ENCODE measurements around the gene SLC12A6.

The SLC12A6 gene

GRCh38 chr15:34336231-34336990 lies 1.2 kb downstream of the SLC12A6 start:
- no peak for TF ChIP-seq CTCF (IDR thresholded peaks at IDR 0.05; ENCODE audit: low read depth, low read length, missing control alignments)
- DNase-seq (ENCODE audit: low read depth), result no peak
- H3K4me3 ChIP-seq (ENCODE audit: low read depth, low read length), result peak overlapping the region; percentile 94

- no peak for DNase-seq (ENCODE audit: low read depth)
- peak overlapping the region; percentile 94 for H3K4me3 ChIP-seq (ENCODE audit: low read depth, low read length)
- no peak for TF ChIP-seq CTCF (IDR thresholded peaks at IDR 0.05; ENCODE audit: low read depth, low read length, missing control alignments)
Observed at GRCh38 chr15:34335176-34336032, 2.2 kb downstream of the SLC12A6 start.

GRCh38 chr15:34334672-34335071 lies 2.9 kb downstream of the SLC12A6 start:
- TF ChIP-seq CTCF (IDR thresholded peaks at IDR 0.05; ENCODE audit: low read depth, low read length, missing control alignments), result no peak
- peak overlapping the region; percentile 94 for H3K4me3 ChIP-seq (ENCODE audit: low read depth, low read length)
- no peak for DNase-seq (ENCODE audit: low read depth)

- TF ChIP-seq CTCF (IDR thresholded peaks at IDR 0.05; ENCODE audit: low read depth, low read length, missing control alignments), result no peak
- no peak for DNase-seq (ENCODE audit: low read depth)
Observed at GRCh38 chr15:34332553-34333120, 4.9 kb downstream of the SLC12A6 start.

GRCh38 chr15:34331809-34332208 lies 5.8 kb downstream of the SLC12A6 start:
- no peak overlapping the region for H3K4me3 ChIP-seq (ENCODE audit: low read depth, low read length)
- TF ChIP-seq CTCF (IDR thresholded peaks at IDR 0.05; ENCODE audit: low read depth, low read length, missing control alignments), result no peak
- no peak for DNase-seq (ENCODE audit: low read depth)

More at GRCh38 chr15:34332553-34333120, 4.9 kb downstream of the SLC12A6 start:
- H3K4me3 ChIP-seq (ENCODE audit: low read depth, low read length), result no peak overlapping the region

GRCh38 chr15:34330279-34330678 lies 7.3 kb downstream of the SLC12A6 start:
- no peak for TF ChIP-seq CTCF (IDR thresholded peaks at IDR 0.05; ENCODE audit: low read depth, low read length, missing control alignments)
- no peak overlapping the region for H3K4me3 ChIP-seq (ENCODE audit: low read depth, low read length)
- no peak for DNase-seq (ENCODE audit: low read depth)
